ENCODE measurements around the gene ANKRD50. TPM values are rescaled to one million over a fixed set of nuclear protein-coding genes. Genes with fewer than 3 reads are reported as not detected.

The ANKRD50 gene
- total RNA-seq, 4 donors from 2014 or later = 22.5 to 26.0 (median 23.7) TPM

GRCh38 chr4:124710015-124710741 is 2.4 kb downstream of the ANKRD50 start:
- TF ChIP-seq CTCF (IDR thresholded peaks at IDR 0.05) (no peak), POLR2A (IDR thresholded peaks at IDR 0.05) (no peak)
- intact Hi-C loops (cut with DNase I) = no loop called here
- Histone ChIP-seq H3K27ac (no peak overlapping the region), H3K9me3 (no peaks in the 10 kb centered on the region), H3K27me3 (no peaks in the 10 kb centered on the region), H3K4me3 (replicated peaks in 1 of 3) (peak overlapping the region in 1 of 3 donors; percentile 1), H3K4me1 (peaks cover 7 to 18% of the 10 kb centered on the region in 2 donors), H3K36me3 (no peaks in the 10 kb centered on the region)
- DNase-seq = no peak
- WGBS, 2 donors = 65 to 66% methylated on average over 7 of the region's 7 CpGs

- H3K27me3 ChIP-seq = no peaks in the 10 kb centered on the region
- H3K4me3 ChIP-seq (replicated peaks in 1 of 3) = no peak overlapping the region
- peaks cover 7 to 26% of the 10 kb centered on the region in 2 donors for H3K4me1 ChIP-seq
- no peak for DNase-seq
- no peak overlapping the region for H3K27ac ChIP-seq
- intact Hi-C loops (cut with DNase I) = no loop called here
- H3K9me3 ChIP-seq = no peaks in the 10 kb centered on the region
- H3K36me3 ChIP-seq = no peaks in the 10 kb centered on the region
- no peak for TF ChIP-seq CTCF (IDR thresholded peaks at IDR 0.05)
- TF ChIP-seq POLR2A (IDR thresholded peaks at IDR 0.05) = no peak
- WGBS, 2 donors = 57 to 70% methylated on average over 1 of the region's 1 CpG
Measured at GRCh38 chr4:124708517-124709300, 3.8 kb downstream of the ANKRD50 start.

- peaks cover 11 to 21% of the 10 kb centered on the region in 2 donors for H3K4me1 ChIP-seq
- TF ChIP-seq POLR2A (IDR thresholded peaks at IDR 0.05) (no peak), CTCF (IDR thresholded peaks at IDR 0.05) (no peak)
- no peaks in the 10 kb centered on the region for H3K27me3 ChIP-seq
- no peak overlapping the region for H3K27ac ChIP-seq
- peaks cover 0 to 3% of the 10 kb centered on the region in 2 donors for H3K36me3 ChIP-seq
- no peak overlapping the region for H3K4me3 ChIP-seq (replicated peaks in 1 of 3)
- 78 to 86% methylated on average over 2 of the region's 2 CpGs for WGBS, 2 donors
- DNase-seq = no peak
- intact Hi-C loops (cut with DNase I) = no loop called here
- no peaks in the 10 kb centered on the region for H3K9me3 ChIP-seq
Measured at GRCh38 chr4:124705393-124705792, 7.1 kb downstream of the ANKRD50 start.

- H3K4me1 ChIP-seq = peaks cover 6 to 8% of the 10 kb centered on the region in 2 donors
- DNase-seq = no peak
- no peak overlapping the region for H3K4me3 ChIP-seq (replicated peaks in 1 of 3)
- peaks cover 0 to 3% of the 10 kb centered on the region in 2 donors for H3K36me3 ChIP-seq
- H3K9me3 ChIP-seq = no peaks in the 10 kb centered on the region
- WGBS, 2 donors = 81 to 86% methylated on average over 6 of the region's 6 CpGs
- intact Hi-C loops (cut with DNase I) = no loop called here
- TF ChIP-seq CTCF (IDR thresholded peaks at IDR 0.05) (no peak), POLR2A (IDR thresholded peaks at IDR 0.05) (no peak)
- no peaks in the 10 kb centered on the region for H3K27me3 ChIP-seq
- H3K27ac ChIP-seq = no peak overlapping the region
Measured at GRCh38 chr4:124703154-124703553, 9.4 kb downstream of the ANKRD50 start.

GRCh38 chr4:124697441-124697840 is 15.1 kb downstream of the ANKRD50 start:
- TF ChIP-seq POLR2A (IDR thresholded peaks at IDR 0.05) (no peak), CTCF (IDR thresholded peaks at IDR 0.05) (no peak)
- Histone ChIP-seq H3K27me3 (no peaks in the 10 kb centered on the region), H3K36me3 (peaks cover 0 to 3% of the 10 kb centered on the region in 2 donors), H3K4me1 (peaks cover 0 to 6% of the 10 kb centered on the region in 2 donors), H3K4me3 (replicated peaks in 1 of 3) (no peak overlapping the region), H3K27ac (no peak overlapping the region), H3K9me3 (no peaks in the 10 kb centered on the region)
- intact Hi-C loops (cut with DNase I) = no loop called here
- WGBS, 2 donors = 91 to 95% methylated on average over 2 of the region's 2 CpGs
- no peak for DNase-seq

Data from thyroid gland (tissue), 4 donors.